ENCODE data around the gene PSMB1.

- TF ChIP-seq, protein P1, sequence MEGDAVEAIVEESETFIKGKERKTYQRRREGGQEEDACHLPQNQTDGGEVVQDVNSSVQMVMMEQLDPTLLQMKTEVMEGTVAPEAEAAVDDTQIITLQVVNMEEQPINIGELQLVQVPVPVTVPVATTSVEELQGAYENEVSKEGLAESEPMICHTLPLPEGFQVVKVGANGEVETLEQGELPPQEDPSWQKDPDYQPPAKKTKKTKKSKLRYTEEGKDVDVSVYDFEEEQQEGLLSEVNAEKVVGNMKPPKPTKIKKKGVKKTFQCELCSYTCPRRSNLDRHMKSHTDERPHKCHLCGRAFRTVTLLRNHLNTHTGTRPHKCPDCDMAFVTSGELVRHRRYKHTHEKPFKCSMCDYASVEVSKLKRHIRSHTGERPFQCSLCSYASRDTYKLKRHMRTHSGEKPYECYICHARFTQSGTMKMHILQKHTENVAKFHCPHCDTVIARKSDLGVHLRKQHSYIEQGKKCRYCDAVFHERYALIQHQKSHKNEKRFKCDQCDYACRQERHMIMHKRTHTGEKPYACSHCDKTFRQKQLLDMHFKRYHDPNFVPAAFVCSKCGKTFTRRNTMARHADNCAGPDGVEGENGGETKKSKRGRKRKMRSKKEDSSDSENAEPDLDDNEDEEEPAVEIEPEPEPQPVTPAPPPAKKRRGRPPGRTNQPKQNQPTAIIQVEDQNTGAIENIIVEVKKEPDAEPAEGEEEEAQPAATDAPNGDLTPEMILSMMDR (IDR thresholded peaks at IDR 0.05), result no peak
- no peak for TF ChIP-seq EZH2 (IDR thresholded peaks at IDR 0.05; ENCODE audit: borderline replicate concordance, insufficient read depth, low read depth, low read length, poor library complexity, severe bottlenecking)
Measured at GRCh38 chr6:170597278-170597677, 44.2 kb upstream of the PSMB1 start.
